HCT116 (cell line): ENCODE data around the gene AIF1L. TPM values are rescaled to one million over a fixed set of nuclear protein-coding genes. Genes with fewer than 3 reads are reported as not detected.

Source experiments
- ATAC-seq: fragments of 200-7000 bp; cut with Tn5 transposase; 2 replicates; pipeline ENCODE4 v1.9.1; 2020; ENCODE audit warnings: mild to moderate bottlenecking, moderate library complexity
- BruUV-seq: library from RNA; stranded (reverse); fragments of 400-500 nt; replicated peaks from 2 replicates; lab custom pipeline; 2021; lab: Mats Ljungman, UMichigan
- CTCF ChIA-PET: fragments of 300-600 bp; sonication (Branson Sonifier 250); formaldehyde crosslinking; loops from one replicate; lab custom pipeline; 2021; ENCODE audit warnings: antibody characterized with exemption; lab: Charles Lee
- POLR2A ChIA-PET: fragments of 300-600, 350-600 bp; sonication (Branson Sonifier 250); formaldehyde crosslinking; loops from one replicate; lab custom pipeline; 2021; ENCODE audit warnings: antibody characterized with exemption; lab: Charles Lee
- RAD21 ChIA-PET, 2 experiments: fragments of 300-600 bp; sonication (Branson Sonifier 250); formaldehyde crosslinking; loops; one replicate each; lab custom pipeline; 2023; ENCODE audit warnings: low total read pairs in 2 of 2; ENCODE audit not compliant: uncharacterized antibody in 2 of 2, unreplicated experiment in 2 of 2, low non-redundant PET in 1 of 2; lab: Charles Lee
- DNase-seq: peaks from one replicate; pipeline ENCODE4 v3.0.0-alpha.2; 2010; ENCODE audit warnings: low read depth, low spot score
- H2AFZ ChIP-seq: fragments of 200-600 bp; shearing (Covaris generic), sonication (generic); 2 replicates; pipeline ENCODE4 v1.6.1; 2017; ENCODE audit warnings: low read depth, mixed run types, mixed read lengths, antibody characterized with exemption, low read length; ENCODE audit not compliant: poor library complexity, severe bottlenecking
- H3K27ac ChIP-seq: 2 replicates; pipeline ENCODE4 v1.5.1; 2012; ENCODE audit warnings: low read depth, low read length
- H3K27me3 ChIP-seq: fragments of 200-600 bp; sonication (generic); 2 replicates; pipeline ENCODE4 v1.6.1; 2016; ENCODE audit warnings: mixed run types, low read length, mixed read lengths; ENCODE audit not compliant: insufficient read depth
- H3K36me3 ChIP-seq, 2 experiments: fragments of 200-500 bp in 1 of 2; fragments of 200-600 bp in 1 of 2; sonication (Bioruptor generic) in 1 of 2; sonication (generic) in 1 of 2; 2 replicates each; pipeline versions ENCODE4 v1.5.1 to v1.6.1; 2014 to 2016; ENCODE audit warnings: low read length in 2 of 2, inconsistent platforms in 1 of 2, mixed read lengths in 1 of 2, mixed run types in 1 of 2; ENCODE audit not compliant: insufficient read depth in 2 of 2, control insufficient read depth in 1 of 2
- H3K4me1 ChIP-seq, 2 experiments: fragments of 200-600 bp in 1 of 2; sonication (generic) in 1 of 2; 2 replicates each; pipeline versions ENCODE4 v1.5.1 to v1.6.1; 2012 to 2017; ENCODE audit warnings: low read length in 2 of 2, inconsistent platforms in 1 of 2, mild to moderate bottlenecking in 1 of 2, mixed read lengths in 1 of 2, mixed run types in 1 of 2, moderate library complexity in 1 of 2; ENCODE audit not compliant: insufficient read depth in 2 of 2, control insufficient read depth in 1 of 2
- H3K4me2 ChIP-seq: fragments of 200-600 bp; sonication (generic); 2 replicates; pipeline ENCODE4 v1.6.1; 2017; ENCODE audit warnings: mixed run types, low read length, mixed read lengths
- H3K4me3 ChIP-seq, 2 experiments: fragments of 200-600 bp in 1 of 2; sonication (generic) in 1 of 2; replicated peaks in 1 of 2; 2 replicates each; pipeline ENCODE4 v1.5.1; 2011 to 2016; ENCODE audit warnings: low read length in 2 of 2, control low read depth in 1 of 2, low read depth in 1 of 2, mild to moderate bottlenecking in 1 of 2, mixed read lengths in 1 of 2, mixed run types in 1 of 2
- H3K79me2 ChIP-seq: fragments of 200-600 bp; sonication (generic); 2 replicates; pipeline ENCODE4 v1.6.1; 2017; ENCODE audit warnings: mild to moderate bottlenecking, mixed run types, low read length, moderate library complexity, mixed read lengths; ENCODE audit not compliant: insufficient read depth
- H3K9ac ChIP-seq: fragments of 200-600 bp; sonication (generic); 2 replicates; pipeline ENCODE4 v1.6.1; 2016; ENCODE audit warnings: low read length, mixed read lengths
- H3K9me2 ChIP-seq: fragments of 200-600 bp; sonication (generic), shearing (Covaris generic); 2 replicates; pipeline ENCODE4 v1.6.1; 2017; ENCODE audit warnings: mixed run types, mild to moderate bottlenecking, moderate library complexity; ENCODE audit not compliant: insufficient read depth
- H3K9me3 ChIP-seq, 2 experiments: fragments of 200-500 bp in 1 of 2; fragments of 200-600 bp in 1 of 2; sonication (Bioruptor generic) in 1 of 2; sonication (generic) in 1 of 2; 2 replicates each; pipeline ENCODE4 v1.6.1; 2014 to 2017; ENCODE audit warnings: low read length in 2 of 2, mixed read lengths in 2 of 2, inconsistent platforms in 1 of 2, low read depth in 1 of 2, mild to moderate bottlenecking in 1 of 2, mixed run types in 1 of 2, moderate library complexity in 1 of 2; ENCODE audit not compliant: control insufficient read depth in 1 of 2, insufficient read depth in 1 of 2
- H4K20me1 ChIP-seq: fragments of 200-600 bp; sonication (generic), shearing (Covaris generic); 2 replicates; pipeline ENCODE4 v1.6.1; 2017; ENCODE audit warnings: mixed run types, mild to moderate bottlenecking, moderate library complexity; ENCODE audit not compliant: insufficient read depth
- CEBPB ChIP-seq: IDR thresholded peaks from 2 replicates; pipeline ENCODE4 v1.6.1; 2012; ENCODE audit warnings: low read depth
- FOSL1 ChIP-seq: IDR thresholded peaks from 2 replicates; pipeline ENCODE4 v1.6.1; 2012; ENCODE audit warnings: low read depth
- POLR2A ChIP-seq: IDR thresholded peaks from 2 replicates; pipeline ENCODE4 v1.7.0; 2011; ENCODE audit warnings: borderline replicate concordance; ENCODE audit not compliant: insufficient read depth, insufficient read length; ENCODE audit errors: extremely low read depth
- SIN3A ChIP-seq: IDR thresholded peaks from 2 replicates; pipeline ENCODE4 v1.6.1; 2012; ENCODE audit warnings: low read depth
- SP1 ChIP-seq: IDR thresholded peaks from 2 replicates; pipeline ENCODE4 v1.6.1; 2012; ENCODE audit warnings: low read depth
- YY1 ChIP-seq: IDR thresholded peaks from 2 replicates; pipeline ENCODE4 v1.6.1; 2011; ENCODE audit warnings: low read length, low read depth, moderate library complexity, mild to moderate bottlenecking; ENCODE audit not compliant: insufficient replicate concordance; ENCODE audit errors: extremely low read depth
- intact Hi-C: fragments of 100-400 bp; cut with micrococcal nuclease; formaldehyde crosslinking; loops from 2 replicates; pipeline ENCODE4 v1.10.0; 2022
- total RNA-seq: library from RNA; stranded (reverse); gene quantifications from one replicate; pipeline ENCODE4 v1.2.1, GENCODE V29; 2021; ENCODE audit not compliant: unreplicated experiment
- TF ChIP-seq, protein P1 (sequence below): IDR thresholded peaks from 2 replicates; pipeline ENCODE4 v1.6.1; 2012; ENCODE audit warnings: low read depth
- TF ChIP-seq, protein P2 (sequence below), 3 experiments: fragments of 200-600 bp in 1 of 3; sonication (generic) in 1 of 3; IDR thresholded peaks in 2 of 3; conservative IDR thresholded peaks in 1 of 3; 2 replicates each; pipeline ENCODE4 v1.5.1; 2012 to 2017; ENCODE audit warnings: low read depth in 2 of 3, low read length in 2 of 3, antibody characterized with exemption in 1 of 3, borderline replicate concordance in 1 of 3, control low read depth in 1 of 3, mild to moderate bottlenecking in 1 of 3, mixed read lengths in 1 of 3, mixed run types in 1 of 3, moderate library complexity in 1 of 3; ENCODE audit not compliant: insufficient read depth in 1 of 3
- TF ChIP-seq, protein P3 (sequence below): IDR thresholded peaks from 2 replicates; pipeline ENCODE4 v1.6.1; 2011; ENCODE audit warnings: mild to moderate bottlenecking, low read length, moderate library complexity; ENCODE audit not compliant: insufficient replicate concordance; ENCODE audit errors: extremely low read depth

Gene AIF1L
- total RNA-seq, 1 experiment from 2014 or later: 34.0 TPM

DNA sequence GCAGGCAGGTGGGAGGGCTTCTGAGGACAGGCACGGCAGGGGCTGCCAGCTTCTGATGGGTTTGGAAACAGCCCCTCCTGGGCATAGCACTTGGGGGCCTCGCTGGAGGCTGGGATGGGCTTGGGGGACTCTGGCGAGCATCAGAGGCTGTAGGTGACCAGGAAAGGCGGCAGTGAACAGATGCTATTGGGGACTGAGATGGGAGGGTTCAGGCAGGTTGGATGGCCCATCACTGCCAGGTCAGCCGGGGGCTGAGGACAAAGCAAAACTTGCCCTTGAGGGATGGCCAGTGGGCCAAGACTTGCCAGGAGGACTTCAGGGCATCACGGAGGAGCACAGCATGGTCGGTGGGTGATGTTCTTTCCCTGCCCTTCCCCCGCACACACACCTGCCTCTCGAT is 6.7 kb downstream of the AIF1L start:
- no peaks in the 10 kb centered on the region for H4K20me1 ChIP-seq

More for the DNA sequence above, 6.7 kb downstream of the AIF1L start:
- Histone ChIP-seq H3K27ac (no peak overlapping the region), H3K27me3 (no peaks in the 10 kb centered on the region), H2AFZ (no peak overlapping the region), H3K4me1 (peaks cover 0 to 4% of the 10 kb centered on the region in 2 experiments; a peak in 1 of 4 replicates), H3K36me3 (no peaks in the 10 kb centered on the region), H3K9me3 (no peaks in the 10 kb centered on the region), H3K4me3 (no peak overlapping the region), H3K4me2 (no peak overlapping the region), H3K9ac (no peak overlapping the region), H3K9me2 (no peaks in the 10 kb centered on the region), H3K79me2 (no peaks in the 10 kb centered on the region)
- ChIA-PET RAD21 (no interaction called here), CTCF (no interaction called here), POLR2A (no interaction called here)
- intact Hi-C loops: no loop called here
- TF ChIP-seq CEBPB (no peak), SIN3A (no peak), YY1 (no peak), SP1 (no peak), FOSL1 (no peak), POLR2A (no peak)
- TF ChIP-seq, protein P1, sequence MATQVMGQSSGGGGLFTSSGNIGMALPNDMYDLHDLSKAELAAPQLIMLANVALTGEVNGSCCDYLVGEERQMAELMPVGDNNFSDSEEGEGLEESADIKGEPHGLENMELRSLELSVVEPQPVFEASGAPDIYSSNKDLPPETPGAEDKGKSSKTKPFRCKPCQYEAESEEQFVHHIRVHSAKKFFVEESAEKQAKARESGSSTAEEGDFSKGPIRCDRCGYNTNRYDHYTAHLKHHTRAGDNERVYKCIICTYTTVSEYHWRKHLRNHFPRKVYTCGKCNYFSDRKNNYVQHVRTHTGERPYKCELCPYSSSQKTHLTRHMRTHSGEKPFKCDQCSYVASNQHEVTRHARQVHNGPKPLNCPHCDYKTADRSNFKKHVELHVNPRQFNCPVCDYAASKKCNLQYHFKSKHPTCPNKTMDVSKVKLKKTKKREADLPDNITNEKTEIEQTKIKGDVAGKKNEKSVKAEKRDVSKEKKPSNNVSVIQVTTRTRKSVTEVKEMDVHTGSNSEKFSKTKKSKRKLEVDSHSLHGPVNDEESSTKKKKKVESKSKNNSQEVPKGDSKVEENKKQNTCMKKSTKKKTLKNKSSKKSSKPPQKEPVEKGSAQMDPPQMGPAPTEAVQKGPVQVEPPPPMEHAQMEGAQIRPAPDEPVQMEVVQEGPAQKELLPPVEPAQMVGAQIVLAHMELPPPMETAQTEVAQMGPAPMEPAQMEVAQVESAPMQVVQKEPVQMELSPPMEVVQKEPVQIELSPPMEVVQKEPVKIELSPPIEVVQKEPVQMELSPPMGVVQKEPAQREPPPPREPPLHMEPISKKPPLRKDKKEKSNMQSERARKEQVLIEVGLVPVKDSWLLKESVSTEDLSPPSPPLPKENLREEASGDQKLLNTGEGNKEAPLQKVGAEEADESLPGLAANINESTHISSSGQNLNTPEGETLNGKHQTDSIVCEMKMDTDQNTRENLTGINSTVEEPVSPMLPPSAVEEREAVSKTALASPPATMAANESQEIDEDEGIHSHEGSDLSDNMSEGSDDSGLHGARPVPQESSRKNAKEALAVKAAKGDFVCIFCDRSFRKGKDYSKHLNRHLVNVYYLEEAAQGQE: no peak
- TF ChIP-seq, protein P2, sequence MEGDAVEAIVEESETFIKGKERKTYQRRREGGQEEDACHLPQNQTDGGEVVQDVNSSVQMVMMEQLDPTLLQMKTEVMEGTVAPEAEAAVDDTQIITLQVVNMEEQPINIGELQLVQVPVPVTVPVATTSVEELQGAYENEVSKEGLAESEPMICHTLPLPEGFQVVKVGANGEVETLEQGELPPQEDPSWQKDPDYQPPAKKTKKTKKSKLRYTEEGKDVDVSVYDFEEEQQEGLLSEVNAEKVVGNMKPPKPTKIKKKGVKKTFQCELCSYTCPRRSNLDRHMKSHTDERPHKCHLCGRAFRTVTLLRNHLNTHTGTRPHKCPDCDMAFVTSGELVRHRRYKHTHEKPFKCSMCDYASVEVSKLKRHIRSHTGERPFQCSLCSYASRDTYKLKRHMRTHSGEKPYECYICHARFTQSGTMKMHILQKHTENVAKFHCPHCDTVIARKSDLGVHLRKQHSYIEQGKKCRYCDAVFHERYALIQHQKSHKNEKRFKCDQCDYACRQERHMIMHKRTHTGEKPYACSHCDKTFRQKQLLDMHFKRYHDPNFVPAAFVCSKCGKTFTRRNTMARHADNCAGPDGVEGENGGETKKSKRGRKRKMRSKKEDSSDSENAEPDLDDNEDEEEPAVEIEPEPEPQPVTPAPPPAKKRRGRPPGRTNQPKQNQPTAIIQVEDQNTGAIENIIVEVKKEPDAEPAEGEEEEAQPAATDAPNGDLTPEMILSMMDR (IDR thresholded peaks at IDR 0.05 in 2 of 3, conservative IDR thresholded peaks at IDR 0.05 in 1 of 3; ENCODE audit: borderline replicate concordance in 1 of 3, insufficient read depth in 1 of 3, low read depth in 2 of 3, low read length in 2 of 3): no peak
- TF ChIP-seq, protein P3, sequence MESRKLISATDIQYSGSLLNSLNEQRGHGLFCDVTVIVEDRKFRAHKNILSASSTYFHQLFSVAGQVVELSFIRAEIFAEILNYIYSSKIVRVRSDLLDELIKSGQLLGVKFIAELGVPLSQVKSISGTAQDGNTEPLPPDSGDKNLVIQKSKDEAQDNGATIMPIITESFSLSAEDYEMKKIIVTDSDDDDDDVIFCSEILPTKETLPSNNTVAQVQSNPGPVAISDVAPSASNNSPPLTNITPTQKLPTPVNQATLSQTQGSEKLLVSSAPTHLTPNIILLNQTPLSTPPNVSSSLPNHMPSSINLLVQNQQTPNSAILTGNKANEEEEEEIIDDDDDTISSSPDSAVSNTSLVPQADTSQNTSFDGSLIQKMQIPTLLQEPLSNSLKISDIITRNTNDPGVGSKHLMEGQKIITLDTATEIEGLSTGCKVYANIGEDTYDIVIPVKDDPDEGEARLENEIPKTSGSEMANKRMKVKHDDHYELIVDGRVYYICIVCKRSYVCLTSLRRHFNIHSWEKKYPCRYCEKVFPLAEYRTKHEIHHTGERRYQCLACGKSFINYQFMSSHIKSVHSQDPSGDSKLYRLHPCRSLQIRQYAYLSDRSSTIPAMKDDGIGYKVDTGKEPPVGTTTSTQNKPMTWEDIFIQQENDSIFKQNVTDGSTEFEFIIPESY: no peak
- BruUV-seq: no TSS peak
- no peak for DNase-seq
- ATAC-seq: no peak
